K562 (cell line): ENCODE results near the gene LY6G6F. TPM values are rescaled to one million over a fixed set of nuclear protein-coding genes. Genes with fewer than 3 reads are reported as not detected.

Source experiments
- CHD2 ChIP-seq: IDR thresholded peaks from 2 replicates; pipeline ENCODE4 v1.6.1; 2011; ENCODE audit warnings: low read depth, low read length
- FUS ChIP-seq: fragments of 200-400 bp; formaldehyde crosslinking; optimal IDR thresholded peaks from 2 replicates; pipeline ENCODE3; 2017; ENCODE audit warnings: low read depth, low read length
- HNRNPUL1 ChIP-seq: fragments of 200-400 bp; formaldehyde crosslinking; IDR thresholded peaks from 2 replicates; pipeline ENCODE4 v1.6.1; 2017; ENCODE audit warnings: low read length
- KDM5B ChIP-seq: fragments of 200-600 bp; sonication (generic); IDR thresholded peaks from 2 replicates; pipeline ENCODE4 v1.6.1; 2012; ENCODE audit warnings: low read depth, mild to moderate bottlenecking, moderate library complexity, low read length, control low read depth, inconsistent platforms; ENCODE audit not compliant: insufficient replicate concordance
- RB1 ChIP-seq: fragments of 450-650 bp; IDR thresholded peaks from 2 replicates; pipeline ENCODE4 v1.6.1; 2017; ENCODE audit warnings: low read depth, mild to moderate bottlenecking
- SETDB1 ChIP-seq: IDR thresholded peaks from one replicate; pipeline ENCODE4 v1.6.1; 2012; ENCODE audit warnings: low read length, control low read depth, inconsistent platforms
- SIX5 ChIP-seq, 2 experiments: IDR thresholded peaks; 2 replicates each; pipeline ENCODE4 v1.6.1; 2011; ENCODE audit warnings: low read length in 2 of 2, borderline replicate concordance in 1 of 2, low read depth in 1 of 2, mild to moderate bottlenecking in 1 of 2, moderate library complexity in 1 of 2; ENCODE audit not compliant: insufficient read depth in 1 of 2
- SRSF9 ChIP-seq: fragments of 200-400 bp; formaldehyde crosslinking; IDR thresholded peaks from 2 replicates; pipeline ENCODE4 v1.6.1; 2017; ENCODE audit warnings: low read depth, low read length, borderline replicate concordance
- SUPT5H ChIP-seq: fragments of 450-650 bp; IDR thresholded peaks from 2 replicates; pipeline ENCODE4 v1.6.1; 2016
- ZNF232 ChIP-seq: sonication (generic); formaldehyde crosslinking; IDR thresholded peaks from 2 replicates; pipeline ENCODE4 v1.8.0; 2022; ENCODE audit warnings: mild to moderate bottlenecking, missing genetic modification reagents
- ZNF316 ChIP-seq: fragments of 450-650 bp; IDR thresholded peaks from 2 replicates; pipeline ENCODE4 v1.6.1; 2016
- ZNF324 ChIP-seq: fragments of 250-450 bp; sonication (Bioruptor Pico); IDR thresholded peaks from 2 replicates; pipeline ENCODE4 v1.4.0; 2020; ENCODE audit warnings: mild to moderate bottlenecking
- polyA plus RNA-seq, 8 experiments: library from polyadenylated mRNA; depleted of rRNA in 4 of 8; stranded (reverse) in 5 of 8; unstranded in 3 of 8; fragments of >200 nt; fragmentation: Nextera tagmentation in 2 of 8; fragmentation: Illumina TruSeq in 1 of 8; extraction: Ambion mirVana in 2 of 8; extraction: Trizol in 1 of 8; gene quantifications; 2 replicates each; pipeline versions ENCODE4 v1.2.1 to v1.2.3, GENCODE V29; 2011 to 2014; ENCODE audit warnings: inconsistent platforms in 1 of 8, missing spikeins in 1 of 8
- total RNA-seq, 7 experiments: library from RNA; depleted of rRNA in 6 of 7; stranded (reverse); fragments of >200 nt in 6 of 7; fragmentation: Illumina TruSeq in 2 of 7; extraction: Trizol in 2 of 7; gene quantifications; 2 replicates each; pipeline versions ENCODE4 v1.2.1 to v1.2.3, GENCODE V29; 2011 to 2021; ENCODE audit warnings: low replicate concordance in 1 of 7
- TF ChIP-seq, protein P1 (sequence below): IDR thresholded peaks from 2 replicates; pipeline ENCODE4 v1.6.1; 2011; ENCODE audit warnings: borderline replicate concordance, low read depth, mild to moderate bottlenecking, moderate library complexity, low read length; ENCODE audit not compliant: insufficient read depth, poor library complexity, severe bottlenecking
- TF ChIP-seq, protein P2 (sequence below): fragments of 250-450 bp; sonication (Bioruptor Pico); IDR thresholded peaks from 2 replicates; pipeline ENCODE4 v1.4.0; 2020; ENCODE audit warnings: borderline replicate concordance
- TF ChIP-seq, protein P3 (sequence below): fragments of 450-650 bp; formaldehyde crosslinking; conservative IDR thresholded peaks from 2 replicates; pipeline ENCODE4 v1.4.0; 2022; ENCODE audit warnings: mild to moderate bottlenecking, missing genetic modification characterization
- TF ChIP-seq, protein P4 (sequence below): sonication (generic); formaldehyde crosslinking; IDR thresholded peaks from 2 replicates; pipeline ENCODE4 v1.9.0; 2022; ENCODE audit warnings: mild to moderate bottlenecking, missing genetic modification reagents
- TF ChIP-seq, protein P5 (sequence below): fragments of 250-450 bp; sonication (Bioruptor Pico); IDR thresholded peaks from 2 replicates; pipeline ENCODE4 v1.5.1; 2021; ENCODE audit warnings: mild to moderate bottlenecking
- TF ChIP-seq, protein P6 (sequence below): sonication (generic); formaldehyde crosslinking; IDR thresholded peaks from 2 replicates; pipeline ENCODE4 v1.8.0; 2022; ENCODE audit warnings: mild to moderate bottlenecking, missing genetic modification reagents

LY6G6F gene
- total and polyA plus RNA-seq, 9 of the 15 experiments (the other 6 are each of a cell fraction or from before 2014, with no cell fraction given), result 0.14 to 0.50 (median 0.28) TPM; not detected in 2

DNA sequence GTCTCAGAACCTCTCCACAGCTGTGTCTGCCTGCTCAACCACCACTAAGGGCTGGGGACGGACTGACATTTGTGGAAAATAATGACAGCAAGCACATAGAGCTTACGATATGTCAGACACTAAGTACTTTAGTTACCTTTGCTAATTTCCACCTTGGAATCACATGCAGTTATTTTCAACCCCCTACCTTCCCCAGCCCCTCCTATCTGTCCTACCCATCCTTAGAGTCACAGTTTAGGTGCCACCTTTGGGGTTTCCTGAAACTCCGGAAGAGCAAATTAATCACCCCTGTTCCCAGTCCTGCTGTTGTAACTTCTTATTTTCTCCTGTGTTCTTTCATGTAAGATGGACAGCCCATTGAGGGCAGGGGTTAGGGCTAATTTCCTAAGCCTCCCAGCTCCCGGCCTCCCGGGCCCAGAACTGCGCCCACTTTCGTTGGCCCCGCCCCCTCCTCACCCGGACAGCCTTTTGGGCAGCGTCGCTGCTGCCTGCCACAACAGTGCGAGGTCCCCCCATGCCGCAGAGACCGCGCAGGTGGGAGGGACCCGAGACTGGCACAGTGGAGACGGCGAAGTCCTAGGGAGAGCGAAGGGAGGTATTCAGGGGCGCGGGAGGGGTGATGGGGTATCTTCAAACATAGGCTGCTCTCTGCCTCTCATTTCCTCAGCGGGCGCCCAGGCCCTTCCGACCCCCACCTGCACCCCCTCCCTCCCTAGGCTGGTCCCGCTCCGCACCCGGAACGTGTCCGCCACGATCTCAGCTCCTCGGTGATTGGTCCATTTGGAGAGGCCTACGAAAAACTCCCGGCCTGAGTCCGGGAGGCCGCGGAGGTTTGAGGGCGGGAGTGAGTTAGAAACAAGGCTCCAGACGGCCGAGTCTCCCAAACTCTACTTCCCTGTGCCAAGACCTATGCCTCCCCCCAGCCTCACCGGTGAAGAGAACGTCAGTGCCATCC, 21.3 kb downstream of the LY6G6F start (continued):
- TF ChIP-seq, protein P1, sequence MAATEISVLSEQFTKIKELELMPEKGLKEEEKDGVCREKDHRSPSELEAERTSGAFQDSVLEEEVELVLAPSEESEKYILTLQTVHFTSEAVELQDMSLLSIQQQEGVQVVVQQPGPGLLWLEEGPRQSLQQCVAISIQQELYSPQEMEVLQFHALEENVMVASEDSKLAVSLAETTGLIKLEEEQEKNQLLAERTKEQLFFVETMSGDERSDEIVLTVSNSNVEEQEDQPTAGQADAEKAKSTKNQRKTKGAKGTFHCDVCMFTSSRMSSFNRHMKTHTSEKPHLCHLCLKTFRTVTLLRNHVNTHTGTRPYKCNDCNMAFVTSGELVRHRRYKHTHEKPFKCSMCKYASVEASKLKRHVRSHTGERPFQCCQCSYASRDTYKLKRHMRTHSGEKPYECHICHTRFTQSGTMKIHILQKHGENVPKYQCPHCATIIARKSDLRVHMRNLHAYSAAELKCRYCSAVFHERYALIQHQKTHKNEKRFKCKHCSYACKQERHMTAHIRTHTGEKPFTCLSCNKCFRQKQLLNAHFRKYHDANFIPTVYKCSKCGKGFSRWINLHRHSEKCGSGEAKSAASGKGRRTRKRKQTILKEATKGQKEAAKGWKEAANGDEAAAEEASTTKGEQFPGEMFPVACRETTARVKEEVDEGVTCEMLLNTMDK, result no peak
- TF ChIP-seq SRSF9, result no peak
- peak; percentile 6; the same call in 1 of the 2 replicates for TF ChIP-seq ZNF324 (CRISPR knock-in tag)
- no peak for TF ChIP-seq RB1
- no peak for TF ChIP-seq HNRNPUL1
- no peak for TF ChIP-seq SIX5 (IDR thresholded peaks at IDR 0.05; ENCODE audit: borderline replicate concordance in 1 of 2, insufficient read depth in 1 of 2, low read depth in 1 of 2, low read length in 2 of 2)
- TF ChIP-seq, protein P2, sequence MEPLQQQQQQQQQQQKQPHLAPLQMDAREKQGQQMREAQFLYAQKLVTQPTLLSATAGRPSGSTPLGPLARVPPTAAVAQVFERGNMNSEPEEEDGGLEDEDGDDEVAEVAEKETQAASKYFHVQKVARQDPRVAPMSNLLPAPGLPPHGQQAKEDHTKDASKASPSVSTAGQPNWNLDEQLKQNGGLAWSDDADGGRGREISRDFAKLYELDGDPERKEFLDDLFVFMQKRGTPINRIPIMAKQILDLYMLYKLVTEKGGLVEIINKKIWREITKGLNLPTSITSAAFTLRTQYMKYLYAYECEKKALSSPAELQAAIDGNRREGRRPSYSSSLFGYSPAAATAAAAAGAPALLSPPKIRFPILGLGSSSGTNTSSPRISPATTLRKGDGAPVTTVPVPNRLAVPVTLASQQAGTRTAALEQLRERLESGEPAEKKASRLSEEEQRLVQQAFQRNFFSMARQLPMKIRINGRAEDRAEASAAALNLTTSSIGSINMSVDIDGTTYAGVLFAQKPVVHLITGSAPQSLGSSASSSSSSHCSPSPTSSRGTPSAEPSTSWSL (CRISPR knock-in tag), result 0 out of 2 replicates have a peak, but pooled peaks have one; percentile 24
- TF ChIP-seq, protein P3, sequence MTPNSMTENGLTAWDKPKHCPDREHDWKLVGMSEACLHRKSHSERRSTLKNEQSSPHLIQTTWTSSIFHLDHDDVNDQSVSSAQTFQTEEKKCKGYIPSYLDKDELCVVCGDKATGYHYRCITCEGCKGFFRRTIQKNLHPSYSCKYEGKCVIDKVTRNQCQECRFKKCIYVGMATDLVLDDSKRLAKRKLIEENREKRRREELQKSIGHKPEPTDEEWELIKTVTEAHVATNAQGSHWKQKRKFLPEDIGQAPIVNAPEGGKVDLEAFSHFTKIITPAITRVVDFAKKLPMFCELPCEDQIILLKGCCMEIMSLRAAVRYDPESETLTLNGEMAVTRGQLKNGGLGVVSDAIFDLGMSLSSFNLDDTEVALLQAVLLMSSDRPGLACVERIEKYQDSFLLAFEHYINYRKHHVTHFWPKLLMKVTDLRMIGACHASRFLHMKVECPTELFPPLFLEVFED (CRISPR knock-in tag), result peak; percentile 66; the same call in 1 of the 2 replicates
- TF ChIP-seq, protein P4, sequence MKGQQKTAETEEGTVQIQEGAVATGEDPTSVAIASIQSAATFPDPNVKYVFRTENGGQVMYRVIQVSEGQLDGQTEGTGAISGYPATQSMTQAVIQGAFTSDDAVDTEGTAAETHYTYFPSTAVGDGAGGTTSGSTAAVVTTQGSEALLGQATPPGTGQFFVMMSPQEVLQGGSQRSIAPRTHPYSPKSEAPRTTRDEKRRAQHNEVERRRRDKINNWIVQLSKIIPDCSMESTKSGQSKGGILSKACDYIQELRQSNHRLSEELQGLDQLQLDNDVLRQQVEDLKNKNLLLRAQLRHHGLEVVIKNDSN (CRISPR knock-in tag), result peak; percentile 42; the same call in 1 of the 2 replicates
- peak; percentile 67 for TF ChIP-seq ZNF316
- no peak for TF ChIP-seq ZNF232
- TF ChIP-seq CHD2, result 0 out of 2 replicates have a peak, but pooled peaks have one; percentile 5
- no peak for TF ChIP-seq FUS
- TF ChIP-seq SUPT5H, result peak; percentile 38; the same call in 1 of the 2 replicates
- TF ChIP-seq, protein P5, sequence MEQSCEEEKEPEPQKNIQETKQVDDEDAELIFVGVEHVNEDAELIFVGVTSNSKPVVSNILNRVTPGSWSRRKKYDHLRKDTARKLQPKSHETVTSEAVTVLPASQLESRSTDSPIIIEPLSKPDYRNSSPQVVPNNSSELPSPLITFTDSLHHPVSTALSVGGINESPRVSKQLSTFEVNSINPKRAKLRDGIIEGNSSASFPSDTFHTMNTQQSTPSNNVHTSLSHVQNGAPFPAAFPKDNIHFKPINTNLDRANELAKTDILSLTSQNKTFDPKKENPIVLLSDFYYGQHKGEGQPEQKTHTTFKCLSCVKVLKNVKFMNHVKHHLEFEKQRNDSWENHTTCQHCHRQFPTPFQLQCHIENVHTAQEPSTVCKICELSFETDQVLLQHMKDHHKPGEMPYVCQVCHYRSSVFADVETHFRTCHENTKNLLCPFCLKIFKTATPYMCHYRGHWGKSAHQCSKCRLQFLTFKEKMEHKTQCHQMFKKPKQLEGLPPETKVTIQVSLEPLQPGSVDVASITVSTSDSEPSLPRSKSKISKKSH, result no peak
- peak; percentile 6 for TF ChIP-seq KDM5B
- TF ChIP-seq, protein P6, sequence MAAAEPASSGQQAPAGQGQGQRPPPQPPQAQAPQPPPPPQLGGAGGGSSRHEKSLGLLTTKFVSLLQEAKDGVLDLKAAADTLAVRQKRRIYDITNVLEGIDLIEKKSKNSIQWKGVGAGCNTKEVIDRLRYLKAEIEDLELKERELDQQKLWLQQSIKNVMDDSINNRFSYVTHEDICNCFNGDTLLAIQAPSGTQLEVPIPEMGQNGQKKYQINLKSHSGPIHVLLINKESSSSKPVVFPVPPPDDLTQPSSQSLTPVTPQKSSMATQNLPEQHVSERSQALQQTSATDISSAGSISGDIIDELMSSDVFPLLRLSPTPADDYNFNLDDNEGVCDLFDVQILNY (CRISPR knock-in tag), result peak; percentile 15; the same call in 1 of the 2 replicates
- TF ChIP-seq SETDB1, result no peak
